HepG2 (cell line): ENCODE results near the gene PLXNA3. TPM values are rescaled to one million over a fixed set of nuclear protein-coding genes. Genes with fewer than 3 reads are reported as not detected.

Source experiments
- CBX1 ChIP-seq: IDR thresholded peaks from one replicate; pipeline ENCODE4 v1.6.1; 2016; ENCODE audit warnings: antibody characterized with exemption, low read depth
- EEA1 ChIP-seq: sonication (generic); formaldehyde crosslinking; IDR thresholded peaks from 2 replicates; pipeline ENCODE4 v1.5.1; 2020; ENCODE audit warnings: mild to moderate bottlenecking, missing genetic modification reagents, borderline replicate concordance
- HOXA3 ChIP-seq: sonication (generic); formaldehyde crosslinking; IDR thresholded peaks from 2 replicates; pipeline ENCODE4 v1.5.0; 2020; ENCODE audit warnings: missing genetic modification reagents
- MAFK ChIP-seq, 2 experiments: IDR thresholded peaks in 1 of 2; conservative IDR thresholded peaks in 1 of 2; 2 replicates each; pipeline ENCODE4 v1.6.1; 2011; ENCODE audit warnings: improper control_type of control experiment in 2 of 2, low read length in 2 of 2
- NFE2L1 ChIP-seq: sonication (generic); formaldehyde crosslinking; IDR thresholded peaks from 2 replicates; pipeline ENCODE4 v1.4.0; 2020; ENCODE audit warnings: missing genetic modification reagents, mild to moderate bottlenecking, borderline replicate concordance
- PHB2 ChIP-seq: fragments of 450-650 bp; IDR thresholded peaks from 2 replicates; pipeline ENCODE4 v1.6.1; 2018; ENCODE audit not compliant: partially characterized antibody
- SNRNP70 ChIP-seq: fragments of 200-400 bp; formaldehyde crosslinking; IDR thresholded peaks from 2 replicates; pipeline ENCODE4 v1.6.1; 2017; ENCODE audit warnings: mild to moderate bottlenecking, low read depth, low read length, moderate library complexity
- SSRP1 ChIP-seq: IDR thresholded peaks from 2 replicates; pipeline ENCODE4 v1.6.1; 2016; ENCODE audit warnings: control low read depth
- TBX3 ChIP-seq: fragments of 450-650 bp; IDR thresholded peaks from 2 replicates; pipeline ENCODE4 v1.6.1; 2017; ENCODE audit warnings: antibody characterized with exemption, mild to moderate bottlenecking, inconsistent platforms, borderline replicate concordance
- ZBTB46 ChIP-seq: sonication (generic); formaldehyde crosslinking; IDR thresholded peaks from 2 replicates; pipeline ENCODE4 v1.4.0; 2020; ENCODE audit warnings: mild to moderate bottlenecking, missing genetic modification reagents, borderline replicate concordance
- ZHX2 ChIP-seq, 2 experiments: sonication (generic) in 1 of 2; formaldehyde crosslinking in 1 of 2; IDR thresholded peaks; 2 replicates each; pipeline versions ENCODE4 v1.6.1 to v1.9.0; 2014 to 2022; ENCODE audit warnings: antibody characterized with exemption in 1 of 2, borderline replicate concordance in 1 of 2, inconsistent platforms in 1 of 2, low read depth in 1 of 2, missing genetic modification reagents in 1 of 2
- ZNF34 ChIP-seq: sonication (generic); formaldehyde crosslinking; IDR thresholded peaks from 2 replicates; pipeline ENCODE4 v1.4.0; 2020; ENCODE audit warnings: mild to moderate bottlenecking, missing genetic modification reagents, borderline replicate concordance
- ZNF350 ChIP-seq: sonication (generic); formaldehyde crosslinking; IDR thresholded peaks from 2 replicates; pipeline ENCODE4 v1.4.0; 2020; ENCODE audit warnings: mild to moderate bottlenecking, low read depth, missing genetic modification reagents, borderline replicate concordance
- ZNF431 ChIP-seq: sonication (generic); formaldehyde crosslinking; IDR thresholded peaks from 2 replicates; pipeline ENCODE4 v1.9.0; 2022; ENCODE audit warnings: missing genetic modification reagents, low read depth, mild to moderate bottlenecking, borderline replicate concordance
- ZNF615 ChIP-seq: sonication (generic); formaldehyde crosslinking; IDR thresholded peaks from 2 replicates; pipeline ENCODE4 v1.5.0; 2020; ENCODE audit warnings: mild to moderate bottlenecking, missing genetic modification reagents, borderline replicate concordance
- ZNF678 ChIP-seq: sonication (generic); formaldehyde crosslinking; IDR thresholded peaks from 2 replicates; pipeline ENCODE4 v1.4.0; 2020; ENCODE audit warnings: mild to moderate bottlenecking, missing genetic modification reagents
- ZNF776 ChIP-seq: sonication (generic); formaldehyde crosslinking; IDR thresholded peaks from 2 replicates; pipeline ENCODE4 v1.4.0; 2020; ENCODE audit warnings: mild to moderate bottlenecking, missing genetic modification reagents
- ZNF782 ChIP-seq: sonication (generic); formaldehyde crosslinking; IDR thresholded peaks from 2 replicates; pipeline ENCODE4 v1.4.0; 2020; ENCODE audit warnings: missing genetic modification reagents, mild to moderate bottlenecking, borderline replicate concordance
- ZUFSP ChIP-seq: sonication (generic); formaldehyde crosslinking; IDR thresholded peaks from 2 replicates; pipeline ENCODE4 v1.9.0; 2021; ENCODE audit warnings: missing genetic modification reagents, mild to moderate bottlenecking, borderline replicate concordance
- polyA plus RNA-seq, 8 experiments: library from polyadenylated mRNA; depleted of rRNA in 3 of 8; stranded (reverse) in 7 of 8; unstranded in 1 of 8; fragments of >200 nt; fragmentation: Illumina TruSeq in 4 of 8; extraction: Trizol in 4 of 8; gene quantifications; 2 replicates each; pipeline versions ENCODE4 v1.2.1 to v1.2.3, GENCODE V29; 2011 to 2016; ENCODE audit warnings: low read depth in 4 of 8, missing spikeins in 1 of 8, mixed read lengths in 1 of 8; ENCODE audit not compliant: insufficient read depth in 1 of 8
- total RNA-seq, 5 experiments: library from RNA; depleted of rRNA; stranded (reverse); fragments of >200 nt; fragmentation: Illumina TruSeq; extraction: Trizol; gene quantifications; 2 replicates each; pipeline ENCODE4 v1.2.3, GENCODE V29; 2016; ENCODE audit warnings: low read depth in 1 of 5

Gene PLXNA3
- total and polyA plus RNA-seq, 2 of the 13 experiments (the other 11 are each of a cell fraction or from before 2014, with no cell fraction given) = 5.8 to 20.6 TPM

GRCh38 chrX:154517101-154517781 is 59.2 kb downstream of the PLXNA3 start (continued):
- TF ChIP-seq ZHX2 (IDR thresholded peaks at IDR 0.05; ENCODE audit: low read depth) (no peak), ZHX2 (CRISPR knock-in tag; IDR thresholded peaks at IDR 0.05; ENCODE audit: borderline replicate concordance) (no peak), SNRNP70 (no peak), EEA1 (no peak), ZNF350 (CRISPR knock-in tag) (no peak), ZNF615 (no peak), ZNF34 (CRISPR knock-in tag) (no peak), PHB2 (no peak), TBX3 (no peak), SSRP1 (CRISPR knock-in tag) (no peak), ZNF782 (CRISPR knock-in tag) (no peak), CBX1 (no peak), ZNF431 (CRISPR knock-in tag) (no peak), ZUFSP (no peak), ZBTB46 (no peak), ZNF678 (CRISPR knock-in tag) (no peak), MAFK (conservative IDR thresholded peaks at IDR 0.05 in 1 of 2, IDR thresholded peaks at IDR 0.05 in 1 of 2; ENCODE audit: low read length in 2 of 2) (no peak), NFE2L1 (CRISPR knock-in tag) (no peak), HOXA3 (CRISPR knock-in tag) (peak; percentile 12; the same call in 1 of the 2 replicates), ZNF776 (no peak)
